Chondrocyte (in vitro differentiated cells): ENCODE measurements around the gene CDH24. TPM values are rescaled to one million over a fixed set of nuclear protein-coding genes. Genes with fewer than 3 reads are reported as not detected.

Source experiments
- DNase-seq: peaks from one replicate; pipeline ENCODE4 v3.0.0; 2021; ENCODE audit warnings: mixed read lengths, low spot score
- H3K27ac Mint-ChIP-seq: one replicate; pipeline ENCODE4 v1.8.0; 2021; ENCODE audit warnings: mild to moderate bottlenecking, moderate library complexity, mixed read lengths; ENCODE audit not compliant: unreplicated experiment
- H3K27me3 Mint-ChIP-seq: 2 replicates; pipeline ENCODE4 v1.8.0; 2021; ENCODE audit warnings: low read depth, mixed read lengths
- H3K36me3 Mint-ChIP-seq: 2 replicates; pipeline ENCODE4 v1.8.0; 2021; ENCODE audit warnings: low read depth, mixed read lengths
- H3K4me1 Mint-ChIP-seq: 2 replicates; pipeline ENCODE4 v1.8.0; 2021; ENCODE audit warnings: low read depth, mild to moderate bottlenecking, mixed read lengths
- H3K4me3 Mint-ChIP-seq: one replicate; pipeline ENCODE4 v1.8.0; 2021; ENCODE audit warnings: mild to moderate bottlenecking, moderate library complexity, mixed read lengths; ENCODE audit not compliant: unreplicated experiment
- H3K9me3 Mint-ChIP-seq: 2 replicates; pipeline ENCODE4 v1.8.0; 2021; ENCODE audit warnings: low read depth, mixed read lengths
- total RNA-seq: library from RNA; stranded (reverse); gene quantifications from 3 replicates; pipeline ENCODE4 v1.2.1, GENCODE V29; 2021
- TF ChIP-seq, protein P1 (sequence below): fragments of 200-600 bp; sonication (generic); IDR thresholded peaks from 2 replicates; pipeline ENCODE4 v1.5.0; 2021; ENCODE audit warnings: antibody characterized with exemption, mild to moderate bottlenecking, moderate library complexity

The CDH24 gene
- total RNA-seq, 1 donor from 2014 or later = 10.2 TPM

- no peak overlapping the region for H3K27ac Mint-ChIP-seq
- peaks cover 36% of the 10 kb centered on the region for H3K4me1 Mint-ChIP-seq
- peaks cover 22% of the 10 kb centered on the region for H3K36me3 Mint-ChIP-seq
- H3K9me3 Mint-ChIP-seq = no peaks in the 10 kb centered on the region
- no peaks in the 10 kb centered on the region for H3K27me3 Mint-ChIP-seq
- DNase-seq = no peak
- H3K4me3 Mint-ChIP-seq = no peak overlapping the region
- TF ChIP-seq, protein P1, sequence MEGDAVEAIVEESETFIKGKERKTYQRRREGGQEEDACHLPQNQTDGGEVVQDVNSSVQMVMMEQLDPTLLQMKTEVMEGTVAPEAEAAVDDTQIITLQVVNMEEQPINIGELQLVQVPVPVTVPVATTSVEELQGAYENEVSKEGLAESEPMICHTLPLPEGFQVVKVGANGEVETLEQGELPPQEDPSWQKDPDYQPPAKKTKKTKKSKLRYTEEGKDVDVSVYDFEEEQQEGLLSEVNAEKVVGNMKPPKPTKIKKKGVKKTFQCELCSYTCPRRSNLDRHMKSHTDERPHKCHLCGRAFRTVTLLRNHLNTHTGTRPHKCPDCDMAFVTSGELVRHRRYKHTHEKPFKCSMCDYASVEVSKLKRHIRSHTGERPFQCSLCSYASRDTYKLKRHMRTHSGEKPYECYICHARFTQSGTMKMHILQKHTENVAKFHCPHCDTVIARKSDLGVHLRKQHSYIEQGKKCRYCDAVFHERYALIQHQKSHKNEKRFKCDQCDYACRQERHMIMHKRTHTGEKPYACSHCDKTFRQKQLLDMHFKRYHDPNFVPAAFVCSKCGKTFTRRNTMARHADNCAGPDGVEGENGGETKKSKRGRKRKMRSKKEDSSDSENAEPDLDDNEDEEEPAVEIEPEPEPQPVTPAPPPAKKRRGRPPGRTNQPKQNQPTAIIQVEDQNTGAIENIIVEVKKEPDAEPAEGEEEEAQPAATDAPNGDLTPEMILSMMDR = peak; percentile 58
Measured at GRCh38 chr14:23093991-23094665, 36.8 kb upstream of the CDH24 start.

DNA sequence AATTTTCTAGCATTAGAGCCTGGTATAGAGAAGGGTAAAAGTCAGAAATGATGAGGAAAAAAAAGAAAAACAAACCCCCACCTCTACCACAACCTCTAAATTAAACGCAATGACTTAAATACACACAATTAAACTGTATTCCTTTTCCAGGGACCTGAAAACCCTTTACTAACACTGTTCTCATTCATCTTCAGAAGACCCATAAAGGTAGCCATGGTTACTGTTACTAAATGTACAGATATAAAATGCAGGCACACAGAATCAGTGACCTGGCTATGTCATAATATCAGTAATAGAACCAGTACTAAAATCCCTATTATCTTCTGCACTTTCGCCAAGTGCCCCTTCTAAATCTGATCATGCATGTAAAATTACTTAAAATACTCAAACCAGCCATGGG is 36.2 kb upstream of the CDH24 start:
- Mint-ChIP-seq H3K27ac (no peak overlapping the region), H3K4me3 (no peak overlapping the region), H3K27me3 (no peaks in the 10 kb centered on the region), H3K36me3 (peaks cover 21% of the 10 kb centered on the region), H3K9me3 (no peaks in the 10 kb centered on the region), H3K4me1 (peaks cover 36% of the 10 kb centered on the region)
- DNase-seq = no peak
- TF ChIP-seq, protein P1 = no peak

- Mint-ChIP-seq H3K4me3 (no peak overlapping the region), H3K36me3 (peaks cover 21% of the 10 kb centered on the region), H3K9me3 (no peaks in the 10 kb centered on the region), H3K27me3 (no peaks in the 10 kb centered on the region), H3K4me1 (peaks cover 36% of the 10 kb centered on the region), H3K27ac (no peak overlapping the region)
- TF ChIP-seq, protein P1 = no peak
- no peak for DNase-seq
Measured at GRCh38 chr14:23093104-23093503, 35.8 kb upstream of the CDH24 start.

- Mint-ChIP-seq H3K4me1 (peaks cover 30% of the 10 kb centered on the region), H3K9me3 (no peaks in the 10 kb centered on the region), H3K27ac (no peak overlapping the region), H3K27me3 (no peaks in the 10 kb centered on the region), H3K4me3 (no peak overlapping the region), H3K36me3 (peaks cover 19% of the 10 kb centered on the region)
- no peak for DNase-seq
- TF ChIP-seq, protein P1 = no peak
Measured at GRCh38 chr14:23091294-23092225, 34.2 kb upstream of the CDH24 start.

DNA sequence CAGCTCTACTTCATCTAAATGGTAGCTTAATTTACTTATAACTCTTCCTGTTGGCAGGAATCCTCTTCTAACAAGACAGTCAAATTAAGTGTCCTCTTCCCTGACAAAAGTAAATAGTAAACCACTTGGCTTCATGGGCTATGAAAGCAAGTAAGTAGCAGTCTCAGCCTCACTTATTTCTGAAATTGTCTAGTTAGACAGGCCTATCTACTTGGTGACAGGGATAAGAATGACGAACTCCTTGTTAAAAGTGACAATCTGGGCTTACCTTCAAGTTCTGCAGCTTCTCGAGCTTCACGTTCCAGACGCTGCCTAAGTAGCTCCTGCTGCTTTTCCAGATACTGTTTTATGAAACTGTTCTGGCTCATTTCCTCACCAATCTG is 32.9 kb upstream of the CDH24 start:
- Mint-ChIP-seq H3K4me1 (peaks cover 22% of the 10 kb centered on the region), H3K27ac (no peak overlapping the region), H3K4me3 (no peak overlapping the region), H3K36me3 (peaks cover 27% of the 10 kb centered on the region), H3K9me3 (no peaks in the 10 kb centered on the region), H3K27me3 (no peaks in the 10 kb centered on the region)
- DNase-seq = no peak
- TF ChIP-seq, protein P1 = no peak
